Lung (tissue), 12 donors: ENCODE data around the gene TRIM44. TPM values are rescaled to one million over a fixed set of nuclear protein-coding genes. Genes with fewer than 3 reads are reported as not detected.
"Not testable (repeated sequence)": the region's sequence is repeated elsewhere in the genome, so short reads cannot be mapped to it uniquely, and the experiment has no call there.

Experiments used
- ATAC-seq: fragments of 200-7000 bp; cut with Tn5 transposase; one replicate; pipeline ENCODE4 v1.9.1; 2020; ENCODE audit warnings: moderate number of reproducible peaks; ENCODE audit not compliant: insufficient read depth, low FRiP score
- DNase-seq, 3 donors: peaks; one replicate each; pipeline ENCODE4 v3.0.0-alpha.2; 2013 to 2017
- H3K27ac ChIP-seq, 2 donors: one replicate each; pipeline ENCODE4 v1.5.1; 2013; ENCODE audit warnings: mild to moderate bottlenecking in 2 of 2, moderate library complexity in 2 of 2, control low read depth in 1 of 2, inconsistent platforms in 1 of 2, low read depth in 1 of 2, low read length in 1 of 2
- H3K27me3 ChIP-seq, 3 donors: one replicate each; pipeline ENCODE4 v1.5.1; 2013; ENCODE audit warnings: low read length in 2 of 3; ENCODE audit not compliant: control insufficient read depth in 3 of 3, insufficient read depth in 3 of 3
- H3K36me3 ChIP-seq, 4 donors: one replicate each; pipeline ENCODE4 v1.5.1; 2013; ENCODE audit warnings: low read length in 4 of 4, mild to moderate bottlenecking in 1 of 4, moderate library complexity in 1 of 4; ENCODE audit not compliant: control insufficient read depth in 4 of 4, insufficient read depth in 4 of 4
- H3K4me1 ChIP-seq, 5 donors: one replicate each; pipeline ENCODE4 v1.5.1; 2013; ENCODE audit warnings: low read length in 5 of 5, mild to moderate bottlenecking in 2 of 5, moderate library complexity in 1 of 5; ENCODE audit not compliant: control insufficient read depth in 5 of 5, insufficient read depth in 5 of 5
- H3K4me3 ChIP-seq: one replicate; pipeline ENCODE4 v1.5.1; 2013; ENCODE audit warnings: mild to moderate bottlenecking, control low read depth, moderate library complexity
- H3K9ac ChIP-seq, 2 donors: one replicate each; pipeline ENCODE4 v1.5.1; 2013; ENCODE audit warnings: low read length in 2 of 2, control low read depth in 1 of 2; ENCODE audit not compliant: insufficient read depth in 1 of 2
- H3K9me3 ChIP-seq, 4 donors: one replicate each; pipeline ENCODE4 v1.5.1; 2013; ENCODE audit warnings: low read length in 3 of 4, mild to moderate bottlenecking in 1 of 4, moderate library complexity in 1 of 4; ENCODE audit not compliant: control insufficient read depth in 4 of 4, insufficient read depth in 3 of 4
- CTCF ChIP-seq: IDR thresholded peaks from 2 replicates; pipeline ENCODE4 v1.5.1; 2012; ENCODE audit warnings: mild to moderate bottlenecking; ENCODE audit errors: control extremely low read depth, extremely low read depth
- WGBS, 2 donors: extraction: QIAGEN DNeasy Blood & Tissue Kit; methylation state at CpG; one replicate each; pipeline ENCODE4 v1.1.7; 2013; 5-methylcytosine and 5-hydroxymethylcytosine counted together
- polyA plus RNA-seq, 2 donors: library from polyadenylated mRNA; stranded (reverse); fragments of 200-250 nt; gene quantifications; one replicate each; pipeline ENCODE4 v1.2.1, GENCODE V29; 2013
- total RNA-seq, 2 donors: library from RNA; depleted of rRNA in 1 of 2; stranded (reverse); fragments of >200 nt in 1 of 2; gene quantifications; one replicate each; pipeline ENCODE4 v1.2.1, GENCODE V29; 2014 to 2021
- donor health status: control.
- donor health status: control.
- donor health status: Bipolar disorder and iron deficiency.
- donor health status: healthy.
- donor health status: DM: yes; HTN: yes; CAD: no.

The TRIM44 gene
- total and polyA plus RNA-seq, 4 donors, result 9.1 to 62.2 (median 22.7) TPM

- no peak for TF ChIP-seq CTCF
- WGBS, 2 donors, result 98 to 99% methylated on average over 4 of the region's 4 CpGs
- no peak overlapping the region for H3K4me3 ChIP-seq
- no peaks in the 10 kb centered on the region for H3K27me3 ChIP-seq
- no peak for DNase-seq
- no peak for ATAC-seq
- H3K9ac ChIP-seq, result no peak overlapping the region
- H3K9me3 ChIP-seq, result no peaks in the 10 kb centered on the region
- no peak overlapping the region for H3K27ac ChIP-seq
- H3K4me1 ChIP-seq, result peaks cover 0 to 3% (median 0%) of the 10 kb centered on the region in 5 donors
- peaks cover 0 to 4% (median 2%) of the 10 kb centered on the region in 4 donors for H3K36me3 ChIP-seq
Observed at GRCh38 chr11:35750981-35751663, 88.5 kb downstream of the TRIM44 start.

- WGBS, 2 donors, result 84 to 91% methylated on average over 1 of the region's 1 CpG
- Histone ChIP-seq H3K4me1 (peaks cover 0 to 3% (median 0%) of the 10 kb centered on the region in 5 donors), H3K4me3 (no peak overlapping the region), H3K9me3 (no peaks in the 10 kb centered on the region), H3K9ac (no peak overlapping the region), H3K36me3 (peaks cover 0 to 4% (median 0%) of the 10 kb centered on the region in 4 donors), H3K27me3 (no peaks in the 10 kb centered on the region), H3K27ac (no peak overlapping the region)
- no peak for ATAC-seq
- no peak for TF ChIP-seq CTCF
- DNase-seq, result no peak
Observed at GRCh38 chr11:35751664-35752061, 89.1 kb downstream of the TRIM44 start.

- no peaks in the 10 kb centered on the region for H3K27me3 ChIP-seq
- H3K4me3 ChIP-seq, result no peak overlapping the region
- TF ChIP-seq CTCF, result no peak
- H3K9ac ChIP-seq, result no peak overlapping the region
- H3K4me1 ChIP-seq, result peaks cover 0 to 3% (median 0%) of the 10 kb centered on the region in 5 donors
- H3K36me3 ChIP-seq, result peaks cover 0 to 4% (median 0%) of the 10 kb centered on the region in 4 donors
- DNase-seq (no peak), ATAC-seq (no peak)
- H3K27ac ChIP-seq, result no peak overlapping the region
- H3K9me3 ChIP-seq, result no peaks in the 10 kb centered on the region
- WGBS, 2 donors, result 62 to 69% methylated on average over 3 of the region's 3 CpGs
Observed at GRCh38 chr11:35752115-35752514, 89.5 kb downstream of the TRIM44 start.

- 87 to 96% methylated on average over 6 of the region's 6 CpGs for WGBS, 2 donors
- not testable (repeated sequence) for H3K9ac ChIP-seq, H3K36me3 ChIP-seq, DNase-seq, H3K4me3 ChIP-seq, H3K27me3 ChIP-seq, H3K4me1 ChIP-seq, ATAC-seq, H3K27ac ChIP-seq, H3K9me3 ChIP-seq
Observed at GRCh38 chr11:35753573-35753972, 91.0 kb downstream of the TRIM44 start.

- not testable (repeated sequence) for ATAC-seq
- peak in 1 of 3 donors; percentile 30 for DNase-seq
- 71 to 85% methylated on average over 8 of the region's 8 CpGs for WGBS, 2 donors
Observed at GRCh38 chr11:35759951-35760350, 97.4 kb downstream of the TRIM44 start.

More at GRCh38 chr11:35759951-35760350, 97.4 kb downstream of the TRIM44 start:
- H3K4me3 ChIP-seq, H3K4me1 ChIP-seq, H3K9me3 ChIP-seq, H3K9ac ChIP-seq, H3K36me3 ChIP-seq, H3K27me3 ChIP-seq, H3K27ac ChIP-seq: not testable (repeated sequence)
